Psoas muscle (tissue), 8 donors: Measurements from ENCODE around the gene IDI1. TPM values are rescaled to one million over a fixed set of nuclear protein-coding genes. Genes with fewer than 3 reads are reported as not detected.

Experiments
- ATAC-seq, 4 donors: fragments of 200-7000 bp; cut with Tn5 transposase; one replicate each; pipeline ENCODE4 v1.9.1; 2020; ENCODE audit warnings: moderate library complexity in 3 of 4, mild to moderate bottlenecking in 2 of 4
- DNase-seq, 2 donors: peaks; one replicate each; pipeline ENCODE4 v3.0.0-alpha.2; 2020
- H3K27ac ChIP-seq: fragments of 200-600 bp; one replicate; pipeline ENCODE4 v1.8.0; 2022
- H3K27me3 ChIP-seq, 3 donors: fragments of 200-600 bp in 1 of 3; one replicate each; pipeline versions ENCODE4 v1.6.1 to v1.8.0; 2013 to 2022; ENCODE audit warnings: low read length in 2 of 3, mild to moderate bottlenecking in 2 of 3, moderate library complexity in 1 of 3; ENCODE audit not compliant: insufficient read depth in 3 of 3
- H3K36me3 ChIP-seq, 2 donors: fragments of 200-600 bp in 1 of 2; one replicate each; pipeline versions ENCODE4 v1.6.1 to v1.8.0; 2013 to 2022; ENCODE audit warnings: low read depth in 1 of 2, mild to moderate bottlenecking in 1 of 2, moderate library complexity in 1 of 2; ENCODE audit not compliant: insufficient read depth in 1 of 2
- H3K4me1 ChIP-seq: fragments of 200-600 bp; one replicate; pipeline ENCODE4 v1.8.0; 2022
- H3K4me3 ChIP-seq: fragments of 200-600 bp; one replicate; pipeline ENCODE4 v1.8.0; 2022; ENCODE audit warnings: mild to moderate bottlenecking
- H3K9me3 ChIP-seq: fragments of 200-600 bp; one replicate; pipeline ENCODE4 v1.8.0; 2022
- WGBS, 3 donors: extraction: QIAGEN DNeasy Blood & Tissue Kit; methylation state at CpG; one replicate each; pipeline versions ENCODE4 v1.1.6 to v1.1.7; 2013; 5-methylcytosine and 5-hydroxymethylcytosine counted together
- intact Hi-C, 2 donors: fragments of 100-400 bp; cut with DNase I; formaldehyde crosslinking; loops; one replicate each; pipeline versions ENCODE4 v1.11.0 to v1.14.2; 2022
- polyA plus RNA-seq, 3 donors: library from polyadenylated mRNA; stranded (reverse); fragments of 200-250 nt; gene quantifications; one replicate each; pipeline ENCODE4 v1.2.3, GENCODE V29; 2013
- total RNA-seq, 4 donors: library from RNA; stranded (reverse); fragmentation: NEBNext Ultra II Directional in 2 of 4; extraction: Animal tissue kit (Norgen Biotek cat#: 25700) in 2 of 4; gene quantifications; one replicate each; pipeline versions ENCODE4 v1.2.1 to v1.2.4, GENCODE V29; 2021 to 2023
- TF ChIP-seq, protein P1 (sequence below): fragments of 200-600 bp; IDR thresholded peaks from one replicate; pipeline ENCODE4 v1.8.0; 2022; ENCODE audit warnings: antibody characterized with exemption
- donor health status: healthy with polysubstance abuse.
- donor health status: DM: no; HTN: no; CAD: no; lungs with moderate emphysema.
- donor health status: Bipolar disorder and iron deficiency.
- donor health status: healthy.
- donor health status: DM: yes; HTN: yes; CAD: no.
- donor health status: DM: no; HTN: no; CAD: no.
- donor health status: DM: no; HTN: no; CAD: no.
- donor health status: DM: yes; HTN: yes; CAD: no.

Gene IDI1
- total and polyA plus RNA-seq, 7 donors = 42.8 to 137 (median 57.4) TPM

- no peak overlapping the region for H3K27ac ChIP-seq
- no peak overlapping the region for H3K4me3 ChIP-seq
- DNase-seq = no peak
- no peak for ATAC-seq
- H3K4me1 ChIP-seq = no peaks in the 10 kb centered on the region
- H3K36me3 ChIP-seq = peaks cover 8 to 91% of the 10 kb centered on the region in 2 donors
- no peaks in the 10 kb centered on the region for H3K27me3 ChIP-seq
- H3K9me3 ChIP-seq = no peaks in the 10 kb centered on the region
- intact Hi-C loops = no loop called here
- WGBS, 3 donors = 96 to 97% (median 97%) methylated on average over 15 of the region's 15 CpGs
- TF ChIP-seq, protein P1, sequence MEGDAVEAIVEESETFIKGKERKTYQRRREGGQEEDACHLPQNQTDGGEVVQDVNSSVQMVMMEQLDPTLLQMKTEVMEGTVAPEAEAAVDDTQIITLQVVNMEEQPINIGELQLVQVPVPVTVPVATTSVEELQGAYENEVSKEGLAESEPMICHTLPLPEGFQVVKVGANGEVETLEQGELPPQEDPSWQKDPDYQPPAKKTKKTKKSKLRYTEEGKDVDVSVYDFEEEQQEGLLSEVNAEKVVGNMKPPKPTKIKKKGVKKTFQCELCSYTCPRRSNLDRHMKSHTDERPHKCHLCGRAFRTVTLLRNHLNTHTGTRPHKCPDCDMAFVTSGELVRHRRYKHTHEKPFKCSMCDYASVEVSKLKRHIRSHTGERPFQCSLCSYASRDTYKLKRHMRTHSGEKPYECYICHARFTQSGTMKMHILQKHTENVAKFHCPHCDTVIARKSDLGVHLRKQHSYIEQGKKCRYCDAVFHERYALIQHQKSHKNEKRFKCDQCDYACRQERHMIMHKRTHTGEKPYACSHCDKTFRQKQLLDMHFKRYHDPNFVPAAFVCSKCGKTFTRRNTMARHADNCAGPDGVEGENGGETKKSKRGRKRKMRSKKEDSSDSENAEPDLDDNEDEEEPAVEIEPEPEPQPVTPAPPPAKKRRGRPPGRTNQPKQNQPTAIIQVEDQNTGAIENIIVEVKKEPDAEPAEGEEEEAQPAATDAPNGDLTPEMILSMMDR = no peak
These were observed 45.5 kb upstream of the IDI1 start for GRCh38 chr10:1094112-1095057.

DNA sequence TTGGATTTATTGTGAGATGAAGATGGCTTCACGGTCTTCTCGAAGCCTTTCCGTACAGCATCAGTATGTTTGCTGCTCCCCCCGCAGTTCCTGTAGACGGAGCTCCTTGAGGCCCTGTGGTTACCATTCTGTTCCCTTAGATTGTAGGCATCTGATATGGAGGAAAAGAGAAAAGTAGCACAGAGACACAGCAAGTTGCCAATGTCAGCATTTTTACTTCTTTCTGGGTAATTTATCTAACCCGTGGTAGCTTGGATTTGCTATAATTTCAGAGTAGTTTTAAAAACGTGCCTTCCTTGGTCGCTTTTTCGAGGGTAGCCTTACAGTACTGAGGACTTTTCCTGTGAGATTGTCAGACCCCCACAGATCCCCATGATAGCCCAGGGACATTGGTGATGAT lies 44.8 kb upstream of the IDI1 start:
- TF ChIP-seq, protein P1 = no peak
- no peaks in the 10 kb centered on the region for H3K27me3 ChIP-seq
- DNase-seq = no peak
- H3K36me3 ChIP-seq = peaks cover 8 to 91% of the 10 kb centered on the region in 2 donors
- 95 to 97% (median 96%) methylated on average over 9 of the region's 9 CpGs for WGBS, 3 donors
- intact Hi-C loops = no loop called here
- ATAC-seq = no peak
- no peaks in the 10 kb centered on the region for H3K9me3 ChIP-seq
- H3K27ac ChIP-seq = no peak overlapping the region
- H3K4me3 ChIP-seq = no peak overlapping the region
- no peaks in the 10 kb centered on the region for H3K4me1 ChIP-seq

- H3K27ac ChIP-seq = no peak overlapping the region
- no peaks in the 10 kb centered on the region for H3K9me3 ChIP-seq
- intact Hi-C loops = no loop called here
- peaks cover 8 to 92% of the 10 kb centered on the region in 2 donors for H3K36me3 ChIP-seq
- DNase-seq = no peak
- TF ChIP-seq, protein P1 = no peak
- WGBS, 3 donors = 93 to 95% (median 94%) methylated on average over 14 of the region's 14 CpGs
- no peak overlapping the region for H3K4me3 ChIP-seq
- H3K4me1 ChIP-seq = no peaks in the 10 kb centered on the region
- no peak for ATAC-seq
- no peaks in the 10 kb centered on the region for H3K27me3 ChIP-seq
These were observed 41.8 kb upstream of the IDI1 start for GRCh38 chr10:1090696-1091095.

- H3K36me3 ChIP-seq = peaks cover 10 to 97% of the 10 kb centered on the region in 2 donors
- TF ChIP-seq, protein P1 = no peak
- no peak overlapping the region for H3K4me3 ChIP-seq
- no peaks in the 10 kb centered on the region for H3K4me1 ChIP-seq
- 70 to 81% (median 80%) methylated on average over 19 of the region's 19 CpGs for WGBS, 3 donors
- no peak overlapping the region for H3K27ac ChIP-seq
- no peaks in the 10 kb centered on the region for H3K9me3 ChIP-seq
- no peak for DNase-seq
- intact Hi-C loops = no loop called here
- H3K27me3 ChIP-seq = no peaks in the 10 kb centered on the region
- no peak for ATAC-seq
These were observed 40.2 kb upstream of the IDI1 start for GRCh38 chr10:1089017-1089689.
